EL (cell line): ENCODE measurements around the gene RAB11FIP3.
"Not testable (repeated sequence)": the region's sequence is repeated elsewhere in the genome, so short reads cannot be mapped to it uniquely, and the experiment has no call there.

Source experiments
- DNase-seq: peaks from one replicate; pipeline ENCODE4 v3.0.0-alpha.2; 2016

Gene RAB11FIP3, protein sequence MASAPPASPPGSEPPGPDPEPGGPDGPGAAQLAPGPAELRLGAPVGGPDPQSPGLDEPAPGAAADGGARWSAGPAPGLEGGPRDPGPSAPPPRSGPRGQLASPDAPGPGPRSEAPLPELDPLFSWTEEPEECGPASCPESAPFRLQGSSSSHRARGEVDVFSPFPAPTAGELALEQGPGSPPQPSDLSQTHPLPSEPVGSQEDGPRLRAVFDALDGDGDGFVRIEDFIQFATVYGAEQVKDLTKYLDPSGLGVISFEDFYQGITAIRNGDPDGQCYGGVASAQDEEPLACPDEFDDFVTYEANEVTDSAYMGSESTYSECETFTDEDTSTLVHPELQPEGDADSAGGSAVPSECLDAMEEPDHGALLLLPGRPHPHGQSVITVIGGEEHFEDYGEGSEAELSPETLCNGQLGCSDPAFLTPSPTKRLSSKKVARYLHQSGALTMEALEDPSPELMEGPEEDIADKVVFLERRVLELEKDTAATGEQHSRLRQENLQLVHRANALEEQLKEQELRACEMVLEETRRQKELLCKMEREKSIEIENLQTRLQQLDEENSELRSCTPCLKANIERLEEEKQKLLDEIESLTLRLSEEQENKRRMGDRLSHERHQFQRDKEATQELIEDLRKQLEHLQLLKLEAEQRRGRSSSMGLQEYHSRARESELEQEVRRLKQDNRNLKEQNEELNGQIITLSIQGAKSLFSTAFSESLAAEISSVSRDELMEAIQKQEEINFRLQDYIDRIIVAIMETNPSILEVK

DNA sequence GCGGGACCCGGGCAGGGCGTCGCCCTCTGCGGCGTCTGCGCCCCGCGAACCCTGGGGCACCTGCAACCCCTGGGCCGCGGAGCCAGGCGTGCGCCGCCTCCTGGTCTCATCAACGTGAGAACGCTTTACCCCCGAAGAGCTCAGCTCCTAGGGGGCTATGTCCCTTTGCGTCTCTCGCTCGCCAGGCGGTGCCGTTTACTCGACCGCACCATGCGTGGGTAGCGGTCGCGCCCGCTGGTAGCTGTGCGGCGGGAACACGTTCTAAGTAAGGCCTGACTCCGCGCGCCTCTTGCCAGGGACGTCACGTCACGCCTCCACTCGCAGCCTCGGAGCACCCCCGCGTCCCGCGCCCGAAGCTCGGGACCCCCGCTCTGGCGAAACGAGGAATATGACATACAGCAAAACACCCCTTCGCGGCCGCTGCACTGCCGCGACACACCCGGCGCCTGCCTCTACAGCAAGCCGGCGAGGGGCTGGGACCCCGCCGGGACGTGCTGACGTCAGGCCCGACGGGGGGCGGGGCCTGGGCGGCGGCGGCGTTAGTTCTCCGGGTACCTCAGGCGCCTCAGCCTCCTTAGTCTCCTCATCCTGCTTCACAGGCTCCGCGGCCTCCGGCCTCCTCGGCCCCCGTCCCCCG lies at the start of gene RAB11FIP3:
Gene RAB11FIP3 (plus strand): TSS at position 568 of the 637 bp plus-strand sequence. CDS start 358 bp downstream, outside the sequence.
- peak; percentile 84 for DNase-seq

DNA sequence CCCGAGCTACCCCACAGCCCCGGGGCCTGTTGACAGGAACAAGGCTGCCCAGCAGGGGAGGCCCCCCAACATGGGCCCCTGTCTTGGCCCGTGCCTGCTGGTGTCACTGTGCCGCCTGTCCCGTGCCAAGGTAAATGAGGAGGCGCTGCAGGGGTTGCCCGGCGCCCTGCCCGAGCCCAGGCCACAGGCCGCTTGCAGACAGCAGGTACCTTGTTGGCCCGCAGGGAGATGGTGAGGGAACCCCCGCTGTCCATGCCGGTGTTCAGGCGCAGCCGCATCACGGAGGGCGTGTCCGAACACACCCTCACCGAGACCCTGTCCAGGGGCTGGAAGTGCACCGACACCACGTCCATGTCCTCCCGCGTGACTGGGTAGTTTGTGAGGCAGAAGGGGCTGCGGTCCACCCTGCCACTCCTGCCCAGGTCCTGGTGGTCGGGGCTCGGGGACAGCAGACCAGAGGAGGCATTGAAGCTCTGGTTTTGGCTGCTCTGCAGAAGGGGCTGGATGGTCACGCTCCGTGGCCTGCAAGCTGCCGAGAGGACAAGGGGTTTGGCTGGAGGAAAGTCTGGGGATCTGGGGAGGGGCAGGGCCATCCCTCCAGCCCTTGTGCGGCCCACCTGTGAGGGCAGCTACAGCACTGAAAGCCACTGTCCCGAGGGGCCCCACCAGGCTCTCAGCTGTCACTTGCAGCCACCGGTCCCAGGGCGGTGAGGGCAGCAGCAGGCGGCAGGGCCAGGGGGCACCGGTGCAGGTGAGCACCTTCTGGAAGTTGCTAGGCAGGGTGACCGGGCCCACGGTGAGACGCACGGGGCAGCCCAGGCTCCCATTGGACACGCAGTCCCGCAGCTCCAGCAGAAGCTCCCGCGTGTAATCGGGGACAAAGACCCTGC lies 49.3 kb upstream of the RAB11FIP3 start:
- no peak for DNase-seq

DNA sequence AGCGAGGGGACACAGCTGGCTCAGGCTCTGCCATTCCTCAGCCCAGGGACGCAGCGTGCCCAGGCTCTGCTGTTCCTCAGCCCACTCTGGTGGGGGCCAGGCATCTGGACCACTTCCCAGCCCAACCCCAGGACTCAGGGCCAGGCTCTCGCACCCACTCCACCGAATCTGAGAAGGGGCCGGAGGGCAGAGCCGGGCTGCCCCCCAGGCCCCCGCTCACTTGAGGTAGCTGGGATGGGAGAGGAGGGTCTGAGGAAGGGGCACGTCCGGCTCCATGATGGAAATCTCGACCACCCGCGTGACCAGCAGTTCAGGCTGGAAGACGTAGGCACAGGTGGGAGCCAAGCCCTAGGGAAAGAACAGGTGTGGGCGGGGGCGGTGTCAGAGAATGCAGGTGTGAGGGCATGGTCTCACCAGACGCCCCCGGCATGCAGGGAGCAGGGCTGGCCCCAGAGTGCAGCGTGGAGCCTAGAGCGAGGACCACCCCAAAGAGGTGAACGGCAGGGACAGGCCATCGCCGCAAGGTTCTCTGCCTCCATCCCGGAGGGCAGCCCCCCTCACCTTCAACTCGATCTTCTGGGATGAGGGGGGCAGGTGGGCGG lies 48.5 kb upstream of the RAB11FIP3 start:
- no peak for DNase-seq

DNA sequence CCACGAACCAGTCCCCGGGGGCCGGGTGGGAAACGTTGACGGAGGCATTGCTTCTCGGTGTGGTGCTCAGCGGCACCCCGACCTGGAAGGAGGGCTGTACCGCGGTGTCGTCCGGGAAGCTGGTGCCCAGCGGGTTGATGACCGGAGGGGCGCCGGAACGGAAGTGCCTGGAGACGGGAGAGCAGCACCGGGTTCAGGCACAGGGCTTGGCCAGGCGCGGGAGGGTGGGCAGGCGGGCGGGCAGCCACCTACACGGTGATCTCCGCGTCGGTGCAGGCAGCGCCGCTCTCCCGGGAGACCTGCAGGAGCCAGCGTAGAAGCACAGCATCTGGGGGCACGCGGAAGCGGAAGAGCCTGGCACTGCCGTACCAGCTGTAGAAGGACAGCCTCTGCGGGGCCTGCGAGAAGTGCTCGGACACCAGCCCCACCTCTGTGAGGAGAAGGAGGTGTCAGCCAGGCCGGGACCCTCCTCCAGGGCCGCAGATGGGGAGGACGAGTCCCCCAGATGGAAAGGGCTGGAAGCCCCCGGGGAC lies 48.0 kb upstream of the RAB11FIP3 start:
- DNase-seq, result no peak

DNA sequence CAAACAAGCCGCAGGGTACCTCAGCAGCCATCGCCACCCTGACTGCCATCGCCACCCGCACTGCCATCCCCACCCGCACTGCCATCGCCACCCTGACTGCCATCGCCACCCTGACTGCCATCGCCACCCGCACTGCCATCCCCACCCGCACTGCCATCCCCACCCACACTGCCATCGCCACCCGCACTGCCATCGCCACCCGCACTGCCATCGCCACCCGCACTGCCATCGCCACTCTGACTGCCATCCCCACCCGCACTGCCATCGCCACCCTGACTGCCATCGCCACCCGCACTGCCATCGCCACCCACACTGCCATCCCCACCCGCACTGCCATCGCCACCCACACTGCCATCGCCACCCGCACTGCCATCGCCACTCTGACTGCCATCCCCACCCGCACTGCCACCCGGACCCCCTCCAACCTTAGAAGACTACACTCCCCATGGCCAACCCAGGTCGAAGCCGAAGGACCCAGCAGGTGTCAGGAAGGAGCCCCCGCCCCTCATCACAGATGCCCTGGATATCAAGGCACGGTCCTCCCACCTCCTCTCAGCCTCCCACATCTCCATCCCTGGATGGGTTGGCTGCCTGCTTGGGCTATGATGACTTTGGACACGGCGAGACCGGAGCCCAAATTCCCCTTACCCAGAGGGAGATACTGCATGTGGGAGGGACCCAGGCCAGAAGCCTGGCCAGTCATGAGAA lies 47.2 kb upstream of the RAB11FIP3 start:
- DNase-seq, result not testable (repeated sequence)

DNA sequence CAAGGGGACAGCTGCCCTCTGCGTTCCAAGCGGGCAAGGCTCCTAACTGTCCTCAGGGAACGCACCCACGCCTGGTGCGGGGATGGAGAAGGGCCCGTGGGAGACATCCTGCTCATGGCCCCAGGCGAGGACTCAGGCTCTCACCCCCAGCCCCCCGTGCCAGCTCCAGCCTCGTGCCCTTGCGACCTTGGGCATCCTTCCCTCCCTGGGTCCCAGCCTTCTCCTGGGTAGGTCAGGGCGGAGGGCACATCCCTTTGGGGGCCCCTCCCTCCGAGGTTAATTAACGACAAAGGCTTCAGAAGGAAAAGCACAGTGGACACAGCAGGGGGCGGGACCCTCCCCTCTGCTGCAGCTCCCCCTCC lies 46.6 kb upstream of the RAB11FIP3 start:
- DNase-seq, result no peak

DNA sequence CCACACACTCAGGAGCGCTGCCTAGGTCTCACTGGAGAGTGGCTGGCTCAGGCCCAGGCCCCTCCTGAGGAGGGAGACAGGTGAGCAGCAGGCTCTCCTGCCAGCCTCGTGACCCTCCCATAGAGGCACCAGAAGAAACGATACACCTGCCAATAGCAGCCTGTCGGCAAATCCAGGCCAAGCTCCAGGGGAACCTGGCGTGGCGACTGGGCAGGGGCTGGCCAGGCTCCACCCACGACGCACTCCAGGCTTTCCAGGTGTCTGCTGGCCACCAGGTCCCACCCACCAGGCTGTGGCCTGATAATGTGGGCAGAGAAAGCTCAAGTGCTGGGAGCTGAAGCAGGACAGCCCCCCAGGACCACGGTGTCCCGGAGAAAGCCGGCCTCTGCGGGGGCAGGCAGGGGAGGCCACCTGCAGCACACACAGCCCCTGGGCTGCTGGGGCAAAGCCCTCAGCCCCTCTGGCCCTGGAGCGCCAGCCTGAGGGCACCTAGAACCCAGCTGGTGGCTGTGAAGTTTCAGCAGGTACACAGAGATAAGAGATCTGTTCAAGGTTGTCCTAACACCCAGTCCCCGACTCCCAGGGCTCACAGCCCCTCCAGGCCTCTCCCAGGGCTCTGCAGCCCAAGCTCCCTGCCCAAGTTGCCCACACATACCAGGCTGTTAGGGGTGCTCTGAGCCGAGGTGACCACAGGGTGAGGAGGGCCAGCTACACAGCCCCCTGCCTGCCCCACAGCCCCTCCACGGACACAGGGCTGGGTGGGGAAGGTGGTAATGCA lies 46.1 kb upstream of the RAB11FIP3 start:
- no peak for DNase-seq

DNA sequence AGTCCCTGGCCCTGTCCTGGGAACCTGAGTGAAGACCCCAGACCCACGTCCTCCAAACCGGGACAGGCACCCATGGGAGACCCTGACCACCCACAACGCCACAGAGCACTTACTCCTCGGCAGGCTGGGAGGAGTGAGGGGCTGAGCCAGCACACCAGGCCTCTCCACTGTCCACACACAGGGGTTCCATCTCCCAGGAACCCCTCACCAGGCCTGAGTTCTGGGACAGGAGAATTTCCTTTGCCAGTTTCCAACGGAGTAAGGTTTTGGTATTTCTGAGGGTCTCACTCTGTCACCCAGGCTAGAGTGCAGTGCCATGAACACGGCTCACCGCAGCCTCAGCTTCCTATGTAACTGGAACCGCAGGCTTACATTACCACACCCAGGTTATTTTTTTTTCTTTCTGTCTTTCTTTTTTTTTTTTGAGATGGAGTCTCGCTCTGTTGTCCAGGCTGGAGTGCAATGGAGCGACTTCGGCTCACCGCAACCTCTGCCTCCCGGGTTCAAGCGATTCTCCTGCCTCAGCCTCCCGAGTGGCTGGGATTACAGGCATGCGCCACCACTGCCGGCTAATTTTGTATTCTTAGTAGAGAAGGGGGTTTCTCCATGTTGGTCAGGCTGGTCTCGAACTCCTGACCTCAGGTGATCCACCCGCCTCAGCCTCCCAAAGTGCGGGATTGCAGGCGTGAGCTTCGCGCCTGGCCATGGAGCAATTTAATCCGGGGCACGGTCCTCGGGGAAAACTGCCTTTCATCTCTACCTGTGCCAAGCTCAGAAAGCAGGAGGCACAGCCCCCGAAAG lies 45.3 kb upstream of the RAB11FIP3 start:
- no peak for DNase-seq

DNA sequence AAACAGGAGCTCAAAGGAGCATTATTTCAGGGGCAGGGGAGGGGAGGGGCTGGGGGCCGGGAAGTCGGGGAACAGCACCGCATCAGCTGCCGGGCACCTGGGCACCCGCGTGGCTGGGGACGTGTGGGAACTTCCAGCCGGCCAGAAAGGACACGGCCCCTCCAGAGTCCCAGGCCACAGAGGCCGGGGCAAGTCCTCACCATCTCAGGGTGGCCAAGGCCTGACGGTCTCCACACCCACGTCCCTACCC lies 44.8 kb upstream of the RAB11FIP3 start:
- DNase-seq, result no peak

DNA sequence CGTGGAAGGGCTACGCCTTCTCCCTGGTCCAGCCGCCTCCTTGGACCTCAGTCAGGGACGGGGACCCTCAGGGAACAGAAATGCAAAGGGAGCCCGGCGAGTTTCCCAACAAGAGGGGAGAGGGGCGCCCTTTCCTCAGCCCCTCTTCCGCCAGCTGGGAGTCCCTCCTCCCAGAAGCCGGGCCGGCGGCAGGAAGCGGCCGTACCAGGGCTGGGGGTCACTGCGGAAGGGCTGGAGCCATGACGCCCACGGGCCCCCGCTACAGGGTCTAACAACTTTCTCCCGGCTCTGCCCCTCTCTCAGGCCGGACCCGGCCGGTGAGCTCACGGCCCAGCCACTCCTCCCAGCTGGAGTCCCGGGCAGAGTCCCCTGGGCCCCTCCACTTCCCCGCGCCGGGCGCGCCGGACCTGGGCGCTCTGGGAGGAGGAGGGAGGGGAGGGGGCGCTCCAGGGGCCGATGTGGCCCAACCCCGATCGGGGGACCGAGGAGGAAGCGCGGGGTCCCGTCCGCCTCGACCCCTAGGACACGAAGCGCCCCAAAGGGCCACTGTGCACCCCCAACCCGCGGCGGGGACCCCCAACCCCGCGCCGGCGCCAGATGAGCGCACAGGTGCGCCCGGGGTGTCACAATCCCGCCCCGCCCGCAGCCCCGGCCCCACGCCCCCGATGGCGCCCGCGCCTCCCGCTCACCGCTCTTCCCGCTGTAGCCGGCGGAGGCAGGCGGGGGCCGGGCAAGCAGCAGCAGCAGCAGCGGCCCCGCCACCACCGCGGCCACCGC lies 44.2 kb upstream of the RAB11FIP3 start:
- no peak for DNase-seq

DNA sequence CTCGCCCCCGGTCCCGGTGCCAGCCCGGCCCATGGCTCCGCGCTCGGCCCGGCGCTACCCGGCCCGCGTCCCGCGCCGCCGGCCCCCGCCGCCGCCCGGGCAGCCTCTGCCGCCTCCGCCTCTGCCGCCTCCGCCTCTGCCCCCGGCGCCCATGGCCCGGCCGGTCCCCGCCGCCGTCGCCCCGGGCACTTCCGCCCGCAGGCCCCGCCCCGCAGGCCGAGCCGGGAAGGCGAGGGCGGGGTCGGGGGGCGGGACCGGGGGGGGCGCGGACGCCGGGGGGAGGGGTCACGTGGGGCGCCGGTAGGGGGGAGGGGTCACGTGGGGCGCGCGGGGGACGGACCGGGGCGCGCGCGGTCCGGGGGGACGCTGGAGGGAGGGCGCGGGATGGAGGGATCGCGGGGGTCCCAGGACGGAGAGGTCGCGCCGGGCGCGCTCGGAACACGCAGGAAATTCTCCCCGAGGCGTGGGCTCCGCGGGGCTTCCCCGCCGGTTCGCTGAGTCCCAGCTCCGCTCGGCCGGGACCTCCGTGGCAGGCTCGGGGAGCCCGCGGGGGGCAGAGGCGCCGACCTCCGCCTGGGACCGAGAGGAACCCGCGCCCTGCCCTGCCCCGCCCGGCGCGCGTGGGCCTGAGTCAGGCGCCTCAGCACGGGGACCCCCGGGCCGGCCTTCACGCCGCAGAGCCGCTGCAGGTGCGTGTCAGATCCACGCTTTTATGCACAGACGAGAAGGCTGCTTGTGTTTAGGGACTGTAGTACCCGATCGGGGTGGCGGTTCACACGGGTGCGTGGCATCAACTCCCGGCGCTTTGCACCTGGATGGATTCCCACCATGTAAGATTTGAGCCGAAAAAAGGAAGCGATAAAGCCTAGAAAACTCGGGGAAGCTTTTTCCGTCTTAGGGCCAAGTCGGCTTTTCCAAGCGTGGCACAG lies 43.4 kb upstream of the RAB11FIP3 start, which contains the start of gene PGAP6:
Gene PGAP6 (minus strand): TSS at position 190 of the 929 bp plus-strand sequence. CDS start 157 bp downstream, at position 33.
- peak; percentile 62 for DNase-seq

DNA sequence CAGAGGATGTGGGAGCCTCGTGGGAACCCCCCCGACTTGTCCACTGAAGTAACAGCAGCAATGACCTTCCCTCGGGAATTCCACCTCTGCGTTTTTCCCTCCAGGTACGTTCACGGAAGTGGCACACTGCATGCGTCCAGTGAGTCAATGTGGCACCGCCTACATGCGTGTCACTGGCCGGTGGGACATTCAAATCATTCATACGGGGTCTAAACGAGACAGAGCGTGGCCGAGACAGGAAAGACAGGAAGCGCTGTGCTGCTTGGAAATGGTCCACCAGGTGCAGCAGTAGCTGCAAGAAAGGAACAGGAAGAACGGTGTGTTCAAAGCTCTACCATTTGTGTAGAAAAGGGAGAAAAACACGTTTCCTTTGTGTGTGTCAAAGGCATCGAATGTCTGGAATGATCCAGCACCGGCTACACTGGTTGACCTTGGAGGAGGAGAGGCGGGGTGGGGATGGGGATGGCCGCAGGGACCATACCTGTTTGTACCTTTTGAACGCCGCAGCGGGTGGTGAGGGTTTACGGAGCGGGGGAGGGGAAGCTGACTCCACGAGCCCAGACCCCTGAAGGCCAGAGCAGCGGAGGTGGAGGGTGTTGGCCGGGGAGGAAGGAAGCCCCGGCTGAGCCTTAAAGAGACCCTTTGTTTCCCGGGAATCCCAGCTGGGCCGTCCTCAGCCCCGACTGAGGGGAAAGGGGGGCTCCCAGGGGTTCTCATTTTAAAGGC lies 42.0 kb upstream of the RAB11FIP3 start:
- DNase-seq, result no peak

DNA sequence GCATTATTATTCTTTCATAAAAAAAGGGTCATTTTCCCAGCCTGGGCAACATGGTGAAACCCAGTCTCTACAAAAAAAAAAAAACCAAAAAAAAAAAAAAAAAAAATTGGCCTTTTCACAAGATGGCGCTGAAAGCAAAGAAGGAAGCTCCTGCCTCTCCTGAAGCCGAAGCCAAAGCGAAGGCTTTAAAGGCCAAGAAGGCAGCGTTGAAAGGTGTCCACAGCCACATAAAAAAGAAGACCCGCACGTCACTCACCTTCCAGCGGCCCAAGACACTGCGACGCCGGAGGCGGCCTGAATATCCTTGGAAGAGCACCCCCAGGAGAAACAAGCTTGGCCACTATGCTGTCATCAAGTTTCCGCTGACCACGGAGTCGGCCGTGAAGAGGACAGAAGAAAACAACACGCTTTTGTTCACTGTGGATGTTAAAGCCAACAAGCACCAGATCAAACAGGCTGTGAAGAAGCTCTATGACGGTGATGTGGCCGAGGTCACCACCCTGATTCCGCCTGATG lies 38.8 kb upstream of the RAB11FIP3 start:
- DNase-seq, result no peak

DNA sequence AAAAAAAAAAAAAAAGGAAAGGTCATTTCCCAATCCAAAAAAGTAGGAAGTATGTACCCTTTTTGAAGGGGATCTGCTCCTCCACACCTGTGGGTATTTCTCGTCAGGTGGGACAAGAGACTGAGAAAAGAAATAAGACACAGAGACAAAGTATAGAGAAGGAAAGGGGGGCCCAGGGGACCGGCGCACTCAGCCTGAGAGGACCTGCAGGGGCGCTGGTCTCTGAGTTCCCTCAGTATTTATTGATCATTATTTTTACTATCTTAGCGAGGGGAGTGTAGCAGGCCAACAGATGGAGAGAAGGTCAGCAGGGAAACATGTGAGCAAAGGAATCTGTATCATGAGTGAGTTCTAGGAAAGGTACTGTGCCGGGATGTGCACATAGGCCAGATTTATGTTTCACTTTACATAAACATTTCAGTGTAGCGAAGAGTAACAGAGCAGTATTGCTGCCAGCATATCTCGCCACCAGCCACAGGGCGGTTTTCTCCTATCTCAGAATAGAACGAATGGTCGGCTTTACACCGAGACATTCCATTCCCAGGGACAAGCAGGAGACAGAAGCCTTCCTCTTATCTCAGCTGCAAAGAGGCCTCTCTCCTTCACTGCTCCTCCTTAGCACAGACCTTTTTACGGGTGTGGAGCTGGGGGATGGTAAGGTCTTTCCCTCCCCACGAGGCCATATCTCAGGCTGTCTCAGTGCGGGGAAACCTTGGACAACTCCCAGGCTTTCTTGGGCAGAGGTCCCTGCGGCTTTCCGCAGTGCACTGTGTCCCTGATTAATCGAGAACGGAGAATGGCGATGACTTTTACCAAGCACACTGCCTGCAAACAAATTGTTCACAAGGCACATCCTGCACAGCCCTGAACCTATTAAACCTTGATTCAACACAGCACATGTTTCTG lies 37.4 kb upstream of the RAB11FIP3 start:
- DNase-seq, result not testable (repeated sequence)

DNA sequence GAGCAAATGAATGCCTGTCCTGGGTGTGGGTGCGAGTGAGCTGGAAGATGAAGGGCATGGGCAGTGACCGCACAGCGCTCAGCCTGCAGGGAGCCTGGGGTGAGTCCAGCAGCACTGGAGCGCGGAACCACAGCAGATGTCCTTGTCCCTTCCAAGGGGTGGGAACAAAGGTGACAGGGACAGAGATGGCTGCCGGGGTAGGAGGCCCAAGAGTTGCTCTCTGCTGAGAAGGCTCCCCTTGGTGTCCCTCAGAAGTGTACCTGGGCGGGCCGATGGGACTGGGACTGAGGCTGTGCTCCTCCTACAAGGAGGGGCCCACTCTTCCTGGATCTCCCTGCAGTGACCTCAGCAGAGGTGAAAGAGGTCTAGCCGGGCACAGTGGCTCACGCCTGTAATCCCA lies 36.1 kb upstream of the RAB11FIP3 start:
- no peak for DNase-seq

DNA sequence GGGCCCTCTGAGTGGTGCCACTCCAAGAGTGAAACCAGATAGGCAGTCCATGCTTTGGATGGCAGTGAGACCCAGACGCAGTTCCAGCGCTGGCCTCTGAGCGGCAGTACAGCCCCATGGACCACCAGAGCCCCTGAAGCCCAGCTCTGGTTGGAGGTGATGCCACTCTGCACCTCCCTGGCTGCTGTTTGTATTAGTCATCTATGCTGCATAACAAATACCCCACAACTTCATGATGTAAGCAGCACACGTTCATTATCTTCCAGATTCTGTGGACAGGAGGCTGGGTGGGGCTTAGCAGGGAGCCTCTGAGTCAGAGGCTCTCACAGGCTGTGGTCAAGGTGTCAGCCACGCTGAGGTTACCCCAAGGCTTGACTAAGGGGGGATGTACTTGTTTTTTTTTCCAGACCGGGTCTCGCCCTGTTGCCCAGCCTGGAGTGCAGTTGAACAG lies 33.5 kb upstream of the RAB11FIP3 start:
- peak; percentile 83 for DNase-seq
